ENCODE data around the gene MYH10.
A peak's percentile ranks its signal among the peaks of the same experiment; 100 is the strongest.

Gene MYH10

GRCh38 chr17:8480011-8480976 lies 150.2 kb downstream of the MYH10 start:
- Histone ChIP-seq H3K36me3 (ENCODE audit: control insufficient read depth in 2 of 2, insufficient read depth in 2 of 2, low read length in 2 of 2) (peaks cover 17 to 37% of the 10 kb centered on the region in 2 donors), H3K9me3 (ENCODE audit: control insufficient read depth in 2 of 2, low read length in 2 of 2) (no peaks in the 10 kb centered on the region), H3K27ac (ENCODE audit: low read depth in 2 of 2, low read length in 2 of 2) (peak overlapping the region in 1 of 2 donors; percentile 1), H3K9ac (ENCODE audit: low read depth in 1 of 2, low read length in 2 of 2) (no peak overlapping the region), H3K4me1 (ENCODE audit: control insufficient read depth in 2 of 2, insufficient read depth in 2 of 2, low read length in 2 of 2) (no peaks in the 10 kb centered on the region), H3K27me3 (ENCODE audit: control insufficient read depth in 2 of 2, insufficient read depth in 2 of 2, low read length in 2 of 2) (no peaks in the 10 kb centered on the region), H3K4me3 (ENCODE audit: low read length in 2 of 2) (no peak overlapping the region)

DNA sequence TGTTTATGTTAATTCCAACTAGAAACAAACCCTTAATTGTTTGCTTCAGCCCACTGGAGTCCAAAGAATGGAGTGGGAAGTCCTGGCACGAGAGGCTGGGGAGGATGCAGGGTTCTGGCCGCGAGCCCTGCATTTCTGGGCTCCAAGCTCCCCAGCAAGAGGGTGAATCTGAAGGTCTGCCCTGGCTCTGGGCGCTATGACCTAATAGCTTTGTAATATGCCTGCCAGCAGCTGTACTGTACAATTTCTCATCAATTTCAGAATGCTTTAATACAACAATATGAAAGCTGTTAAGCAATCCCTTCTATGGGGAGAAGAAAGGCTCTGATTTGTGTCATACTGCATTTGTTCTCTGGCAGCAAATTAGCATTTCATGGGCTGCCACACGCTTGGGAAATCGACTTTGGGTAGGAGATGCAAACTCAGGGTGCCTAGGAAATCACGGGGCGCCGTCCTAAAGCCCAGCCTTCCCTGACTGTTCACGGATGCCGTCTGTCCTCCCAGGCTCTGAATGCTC lies 151.0 kb downstream of the MYH10 start:
- Histone ChIP-seq H3K9ac (ENCODE audit: low read depth in 1 of 2, low read length in 2 of 2) (no peak overlapping the region), H3K27ac (ENCODE audit: low read depth in 2 of 2, low read length in 2 of 2) (peak overlapping the region in 1 of 2 donors; percentile 1)

GRCh38 chr17:8477715-8478441 lies 152.6 kb downstream of the MYH10 start:
- Histone ChIP-seq H3K9ac (ENCODE audit: low read depth in 1 of 2, low read length in 2 of 2) (no peak overlapping the region), H3K27ac (ENCODE audit: low read depth in 2 of 2, low read length in 2 of 2) (no peak overlapping the region), H3K4me1 (ENCODE audit: control insufficient read depth in 2 of 2, insufficient read depth in 2 of 2, low read length in 2 of 2) (no peaks in the 10 kb centered on the region), H3K4me3 (ENCODE audit: low read length in 2 of 2) (no peak overlapping the region), H3K27me3 (ENCODE audit: control insufficient read depth in 2 of 2, insufficient read depth in 2 of 2, low read length in 2 of 2) (no peaks in the 10 kb centered on the region), H3K9me3 (ENCODE audit: control insufficient read depth in 2 of 2, low read length in 2 of 2) (no peaks in the 10 kb centered on the region), H3K36me3 (ENCODE audit: control insufficient read depth in 2 of 2, insufficient read depth in 2 of 2, low read length in 2 of 2) (peaks cover 28 to 50% of the 10 kb centered on the region in 2 donors)

More for the DNA sequence above, 151.0 kb downstream of the MYH10 start:
- no peaks in the 10 kb centered on the region for H3K4me1 ChIP-seq (ENCODE audit: control insufficient read depth in 2 of 2, insufficient read depth in 2 of 2, low read length in 2 of 2)
- peaks cover 25 to 45% of the 10 kb centered on the region in 2 donors for H3K36me3 ChIP-seq (ENCODE audit: control insufficient read depth in 2 of 2, insufficient read depth in 2 of 2, low read length in 2 of 2)
- H3K27me3 ChIP-seq (ENCODE audit: control insufficient read depth in 2 of 2, insufficient read depth in 2 of 2, low read length in 2 of 2): no peaks in the 10 kb centered on the region
- no peak overlapping the region for H3K4me3 ChIP-seq (ENCODE audit: low read length in 2 of 2)
- H3K9me3 ChIP-seq (ENCODE audit: control insufficient read depth in 2 of 2, low read length in 2 of 2): no peaks in the 10 kb centered on the region

- Histone ChIP-seq H3K4me1 (ENCODE audit: control insufficient read depth in 2 of 2, insufficient read depth in 2 of 2, low read length in 2 of 2) (no peaks in the 10 kb centered on the region), H3K9ac (ENCODE audit: low read depth in 1 of 2, low read length in 2 of 2) (no peak overlapping the region), H3K27ac (ENCODE audit: low read depth in 2 of 2, low read length in 2 of 2) (no peak overlapping the region), H3K27me3 (ENCODE audit: control insufficient read depth in 2 of 2, insufficient read depth in 2 of 2, low read length in 2 of 2) (no peaks in the 10 kb centered on the region), H3K36me3 (ENCODE audit: control insufficient read depth in 2 of 2, insufficient read depth in 2 of 2, low read length in 2 of 2) (peaks cover 31 to 50% of the 10 kb centered on the region in 2 donors), H3K4me3 (ENCODE audit: low read length in 2 of 2) (no peak overlapping the region), H3K9me3 (ENCODE audit: control insufficient read depth in 2 of 2, low read length in 2 of 2) (no peaks in the 10 kb centered on the region)
Observed at GRCh38 chr17:8477171-8477570, 153.4 kb downstream of the MYH10 start.

DNA sequence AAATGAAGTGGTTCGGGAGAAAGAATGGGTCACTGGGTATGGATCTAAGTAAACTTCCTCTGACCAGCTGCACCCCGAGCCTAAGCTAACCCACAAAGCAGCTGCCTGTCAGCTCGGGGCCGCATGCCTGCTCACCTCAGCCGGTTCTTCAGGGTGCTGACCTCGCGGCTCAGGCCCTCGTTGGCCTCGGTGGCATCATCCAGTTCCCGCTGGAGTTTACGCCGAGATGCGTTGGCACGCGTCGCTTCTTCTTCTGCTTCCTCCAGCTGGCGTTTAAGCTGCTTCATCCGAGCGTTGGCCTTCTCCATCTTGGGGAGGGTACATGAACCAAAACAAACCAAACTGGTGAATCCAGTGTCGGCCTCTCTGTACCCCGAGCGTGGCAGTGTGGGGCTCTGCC lies 153.8 kb downstream of the MYH10 start:
- no peak overlapping the region for H3K9ac ChIP-seq (ENCODE audit: low read depth in 1 of 2, low read length in 2 of 2)
- H3K4me1 ChIP-seq (ENCODE audit: control insufficient read depth in 2 of 2, insufficient read depth in 2 of 2, low read length in 2 of 2): no peaks in the 10 kb centered on the region
- peaks cover 34 to 53% of the 10 kb centered on the region in 2 donors for H3K36me3 ChIP-seq (ENCODE audit: control insufficient read depth in 2 of 2, insufficient read depth in 2 of 2, low read length in 2 of 2)
- no peaks in the 10 kb centered on the region for H3K27me3 ChIP-seq (ENCODE audit: control insufficient read depth in 2 of 2, insufficient read depth in 2 of 2, low read length in 2 of 2)
- H3K27ac ChIP-seq (ENCODE audit: low read depth in 2 of 2, low read length in 2 of 2): no peak overlapping the region
- H3K9me3 ChIP-seq (ENCODE audit: control insufficient read depth in 2 of 2, low read length in 2 of 2): no peaks in the 10 kb centered on the region
- no peak overlapping the region for H3K4me3 ChIP-seq (ENCODE audit: low read length in 2 of 2)

GRCh38 chr17:8475781-8476180 lies 154.7 kb downstream of the MYH10 start:
- Histone ChIP-seq H3K27ac (ENCODE audit: low read depth in 2 of 2, low read length in 2 of 2) (no peak overlapping the region), H3K4me3 (ENCODE audit: low read length in 2 of 2) (no peak overlapping the region), H3K36me3 (ENCODE audit: control insufficient read depth in 2 of 2, insufficient read depth in 2 of 2, low read length in 2 of 2) (peaks cover 41 to 55% of the 10 kb centered on the region in 2 donors), H3K27me3 (ENCODE audit: control insufficient read depth in 2 of 2, insufficient read depth in 2 of 2, low read length in 2 of 2) (no peaks in the 10 kb centered on the region), H3K9me3 (ENCODE audit: control insufficient read depth in 2 of 2, low read length in 2 of 2) (no peaks in the 10 kb centered on the region), H3K9ac (ENCODE audit: low read depth in 1 of 2, low read length in 2 of 2) (no peak overlapping the region), H3K4me1 (ENCODE audit: control insufficient read depth in 2 of 2, insufficient read depth in 2 of 2, low read length in 2 of 2) (no peaks in the 10 kb centered on the region)

GRCh38 chr17:8475227-8475626 lies 155.3 kb downstream of the MYH10 start:
- Histone ChIP-seq H3K4me1 (ENCODE audit: control insufficient read depth in 2 of 2, insufficient read depth in 2 of 2, low read length in 2 of 2) (no peaks in the 10 kb centered on the region), H3K27ac (ENCODE audit: low read depth in 2 of 2, low read length in 2 of 2) (no peak overlapping the region), H3K36me3 (ENCODE audit: control insufficient read depth in 2 of 2, insufficient read depth in 2 of 2, low read length in 2 of 2) (peaks cover 46 to 60% of the 10 kb centered on the region in 2 donors), H3K9me3 (ENCODE audit: control insufficient read depth in 2 of 2, low read length in 2 of 2) (no peaks in the 10 kb centered on the region), H3K9ac (ENCODE audit: low read depth in 1 of 2, low read length in 2 of 2) (no peak overlapping the region), H3K4me3 (ENCODE audit: low read length in 2 of 2) (no peak overlapping the region), H3K27me3 (ENCODE audit: control insufficient read depth in 2 of 2, insufficient read depth in 2 of 2, low read length in 2 of 2) (no peaks in the 10 kb centered on the region)

GRCh38 chr17:8474826-8475225 lies 155.7 kb downstream of the MYH10 start:
- no peak overlapping the region for H3K9ac ChIP-seq (ENCODE audit: low read depth in 1 of 2, low read length in 2 of 2)
- peaks cover 46 to 58% of the 10 kb centered on the region in 2 donors for H3K36me3 ChIP-seq (ENCODE audit: control insufficient read depth in 2 of 2, insufficient read depth in 2 of 2, low read length in 2 of 2)

GRCh38 chr17:8473451-8474192 lies 156.9 kb downstream of the MYH10 start:
- Histone ChIP-seq H3K9me3 (ENCODE audit: control insufficient read depth in 2 of 2, low read length in 2 of 2) (no peaks in the 10 kb centered on the region), H3K27me3 (ENCODE audit: control insufficient read depth in 2 of 2, insufficient read depth in 2 of 2, low read length in 2 of 2) (no peaks in the 10 kb centered on the region), H3K27ac (ENCODE audit: low read depth in 2 of 2, low read length in 2 of 2) (no peak overlapping the region), H3K4me1 (ENCODE audit: control insufficient read depth in 2 of 2, insufficient read depth in 2 of 2, low read length in 2 of 2) (no peaks in the 10 kb centered on the region), H3K9ac (ENCODE audit: low read depth in 1 of 2, low read length in 2 of 2) (no peak overlapping the region), H3K4me3 (ENCODE audit: low read length in 2 of 2) (no peak overlapping the region), H3K36me3 (ENCODE audit: control insufficient read depth in 2 of 2, insufficient read depth in 2 of 2, low read length in 2 of 2) (peaks cover 46 to 63% of the 10 kb centered on the region in 2 donors)

More at GRCh38 chr17:8474826-8475225, 155.7 kb downstream of the MYH10 start:
- Histone ChIP-seq H3K4me3 (ENCODE audit: low read length in 2 of 2) (no peak overlapping the region), H3K27me3 (ENCODE audit: control insufficient read depth in 2 of 2, insufficient read depth in 2 of 2, low read length in 2 of 2) (no peaks in the 10 kb centered on the region), H3K4me1 (ENCODE audit: control insufficient read depth in 2 of 2, insufficient read depth in 2 of 2, low read length in 2 of 2) (no peaks in the 10 kb centered on the region), H3K27ac (ENCODE audit: low read depth in 2 of 2, low read length in 2 of 2) (no peak overlapping the region), H3K9me3 (ENCODE audit: control insufficient read depth in 2 of 2, low read length in 2 of 2) (no peaks in the 10 kb centered on the region)

Data from mucosa of rectum (tissue), 2 donors.